Heart left ventricle (tissue), 16 donors: ENCODE data around the gene TECR. TPM values are rescaled to one million over a fixed set of nuclear protein-coding genes. Genes with fewer than 3 reads are reported as not detected.
"Not testable (repeated sequence)": the region's sequence is repeated elsewhere in the genome, so short reads cannot be mapped to it uniquely, and the experiment has no call there.

Source experiments
- ATAC-seq, 4 donors: fragments of 200-7000 bp; cut with Tn5 transposase; one replicate each; pipeline ENCODE4 v1.9.1; 2020 to 2022; ENCODE audit warnings: moderate library complexity in 4 of 4, mild to moderate bottlenecking in 3 of 4, moderate number of reproducible peaks in 1 of 4
- DNase-seq, 5 donors: peaks; one replicate each; pipeline ENCODE4 v3.0.0-alpha.2; 2020
- H3K27ac ChIP-seq, 12 donors: fragments of 200-600 bp; sonication (generic) in 4 of 12; one replicate each; pipeline versions ENCODE4 v1.5.0 to v1.8.0; 2016 to 2022; ENCODE audit warnings: mild to moderate bottlenecking in 2 of 12
- H3K27me3 ChIP-seq, 9 donors: fragments of 200-600 bp; sonication (generic) in 2 of 9; one replicate each; pipeline versions ENCODE4 v1.5.1 to v1.8.0; 2016 to 2022; ENCODE audit warnings: mild to moderate bottlenecking in 3 of 9
- H3K36me3 ChIP-seq, 9 donors: fragments of 200-600 bp; sonication (generic) in 2 of 9; one replicate each; pipeline versions ENCODE4 v1.5.0 to v1.8.0; 2018 to 2022; ENCODE audit warnings: mild to moderate bottlenecking in 2 of 9
- H3K4me1 ChIP-seq, 12 donors: fragments of 200-600 bp; sonication (generic) in 4 of 12; one replicate each; pipeline versions ENCODE4 v1.5.0 to v1.8.0; 2016 to 2022; ENCODE audit warnings: mild to moderate bottlenecking in 3 of 12
- H3K4me3 ChIP-seq, 12 donors: fragments of 200-600 bp; sonication (generic) in 4 of 12; one replicate each; pipeline versions ENCODE4 v1.5.0 to v1.8.0; 2017 to 2022; ENCODE audit warnings: mild to moderate bottlenecking in 9 of 12, moderate library complexity in 4 of 12
- H3K9me3 ChIP-seq, 12 donors: fragments of 200-600 bp; sonication (generic) in 4 of 12; one replicate each; pipeline versions ENCODE4 v1.5.0 to v1.8.0; 2016 to 2022; ENCODE audit warnings: mild to moderate bottlenecking in 1 of 12
- POLR2A ChIP-seq, 2 donors: fragments of 450-650 bp; IDR thresholded peaks; one replicate each; pipeline ENCODE4 v1.6.1; 2017; ENCODE audit warnings: antibody characterized with exemption in 2 of 2, mild to moderate bottlenecking in 2 of 2, moderate library complexity in 2 of 2
- WGBS, 4 donors: extraction: QIAGEN DNeasy Blood & Tissue Kit in 2 of 4; methylation state at CpG; one replicate each; pipeline versions ENCODE4 v1.1.5 to v1.1.7; 2013 to 2018; 5-methylcytosine and 5-hydroxymethylcytosine counted together
- intact Hi-C, 10 donors: fragments of 100-400 bp; cut with DNase I; formaldehyde crosslinking; loops; one replicate each; pipeline versions ENCODE4 v1.11.1 to v1.14.2; 2022
- polyA plus RNA-seq, 2 donors: library from polyadenylated mRNA; stranded (reverse); fragments of 200-250 nt; gene quantifications; one replicate each; pipeline ENCODE4 v1.2.3, GENCODE V29; 2013
- total RNA-seq, 9 donors: library from RNA; depleted of rRNA in 2 of 9; stranded (reverse); fragments of >200 nt in 2 of 9; fragmentation: NEBNext Ultra II Directional in 3 of 9; extraction: Animal tissue kit (Norgen Biotek cat#: 25700) in 3 of 9; gene quantifications; one replicate each; pipeline versions ENCODE4 v1.1.0 to v1.2.4, GENCODE V29; 2016 to 2023
- TF ChIP-seq, protein P1 (sequence below), 12 donors: fragments of 200-600 bp; sonication (generic) in 4 of 12; IDR thresholded peaks; one replicate each; pipeline versions ENCODE4 v1.5.0 to v1.8.0; 2018 to 2022; ENCODE audit warnings: antibody characterized with exemption in 12 of 12, mild to moderate bottlenecking in 5 of 12
- donor health status: ischemic (EF 13 %, LVEDD 7.1; RV severe dilation, severe dysfunction).
- donor health status: healthy with polysubstance abuse.
- donor health status: DM: no; HTN: yes; CAD: no.
- donor health status: DM: no; HTN: no; CAD: no.
- donor health status: ischemic (EF 25% LVEDD 6.9; RV normal size, moderate dysfunction).
- donor health status: ischemic (EF 25% LVEDD 5.7; RV mildly dilated, moderate dysfunction).
- donor health status: healthy.
- donor health status: DM: yes; HTN: yes; CAD: no.
- donor health status: ischemic (EF 35%, LVEDD 5.7; RV mildly dilated, moderate dysfunction).
- donor health status: nonischemic (EF 11% LVEDD 7.7; RV severe dilation, severe dysfunction).
- donor health status: DM: yes; HTN: yes; CAD: no.
- donor health status: PGD.
- donor health status: ischemic (EF 29% LVEDD 5.4; RV normal size, mild dysfunction).
- donor health status: nonischemic (EF 23%, LVEDD 6.1; RV moderate dilation, normal function).

Gene TECR
- total and polyA plus RNA-seq, 11 donors, result 48.1 to 102 (median 71.7) TPM

DNA sequence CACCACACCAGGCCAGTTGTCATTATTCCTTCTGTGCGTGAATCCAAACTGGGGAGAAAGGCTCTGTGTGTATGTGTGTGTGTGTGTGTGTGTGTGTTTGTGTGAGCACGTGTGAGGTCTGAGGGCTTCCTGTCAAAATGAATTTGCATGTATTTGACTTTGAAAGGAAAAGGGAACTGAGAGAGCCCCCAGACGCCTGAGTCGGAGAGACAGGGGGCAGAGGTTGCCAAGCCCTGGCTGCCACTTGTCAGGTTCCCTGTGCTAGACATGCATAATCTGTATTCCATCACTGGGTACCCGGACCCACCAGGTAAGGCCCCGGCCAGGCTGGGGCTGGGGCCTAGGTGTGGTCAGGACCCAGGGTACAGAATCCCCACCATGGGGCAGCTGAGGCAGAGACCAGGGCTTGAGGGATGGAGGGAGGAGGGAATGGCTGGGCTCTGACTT lies 53.5 kb downstream of the TECR start, which contains the start of gene CLEC17A:
Gene CLEC17A (plus strand): TSS at position 191 of the 447 bp plus-strand sequence. CDS start 77 bp downstream, at position 268.
- peak in 1 of 4 donors; percentile 18 for ATAC-seq
- H3K36me3 ChIP-seq, result no peaks in the 10 kb centered on the region
- intact Hi-C loops, result no loop called here
- no peak within 1 kb of the TSS for H3K27ac ChIP-seq
- TF ChIP-seq POLR2A (IDR thresholded peaks at IDR 0.05), result no peak
- TF ChIP-seq, protein P1, sequence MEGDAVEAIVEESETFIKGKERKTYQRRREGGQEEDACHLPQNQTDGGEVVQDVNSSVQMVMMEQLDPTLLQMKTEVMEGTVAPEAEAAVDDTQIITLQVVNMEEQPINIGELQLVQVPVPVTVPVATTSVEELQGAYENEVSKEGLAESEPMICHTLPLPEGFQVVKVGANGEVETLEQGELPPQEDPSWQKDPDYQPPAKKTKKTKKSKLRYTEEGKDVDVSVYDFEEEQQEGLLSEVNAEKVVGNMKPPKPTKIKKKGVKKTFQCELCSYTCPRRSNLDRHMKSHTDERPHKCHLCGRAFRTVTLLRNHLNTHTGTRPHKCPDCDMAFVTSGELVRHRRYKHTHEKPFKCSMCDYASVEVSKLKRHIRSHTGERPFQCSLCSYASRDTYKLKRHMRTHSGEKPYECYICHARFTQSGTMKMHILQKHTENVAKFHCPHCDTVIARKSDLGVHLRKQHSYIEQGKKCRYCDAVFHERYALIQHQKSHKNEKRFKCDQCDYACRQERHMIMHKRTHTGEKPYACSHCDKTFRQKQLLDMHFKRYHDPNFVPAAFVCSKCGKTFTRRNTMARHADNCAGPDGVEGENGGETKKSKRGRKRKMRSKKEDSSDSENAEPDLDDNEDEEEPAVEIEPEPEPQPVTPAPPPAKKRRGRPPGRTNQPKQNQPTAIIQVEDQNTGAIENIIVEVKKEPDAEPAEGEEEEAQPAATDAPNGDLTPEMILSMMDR (IDR thresholded peaks at IDR 0.05), result no peak
- DNase-seq, result no peak
- no peaks in the 10 kb centered on the region for H3K27me3 ChIP-seq
- 40 to 56% (median 46%) methylated on average over 6 of the region's 6 CpGs for WGBS, 4 donors
- no peak within 1 kb of the TSS for H3K4me3 ChIP-seq
- no peaks in the 10 kb centered on the region for H3K4me1 ChIP-seq
- H3K9me3 ChIP-seq, result no peaks in the 10 kb centered on the region

- DNase-seq, intact Hi-C loops, H3K36me3 ChIP-seq, H3K27me3 ChIP-seq, H3K4me1 ChIP-seq, ATAC-seq, H3K9me3 ChIP-seq, H3K4me3 ChIP-seq, H3K27ac ChIP-seq: not testable (repeated sequence)
- 79 to 92% (median 88%) methylated on average over 2 to 5 of the region's 5 CpGs for WGBS, 4 donors
These were observed 55.0 kb downstream of the TECR start for GRCh38 chr19:14584372-14584771.

DNA sequence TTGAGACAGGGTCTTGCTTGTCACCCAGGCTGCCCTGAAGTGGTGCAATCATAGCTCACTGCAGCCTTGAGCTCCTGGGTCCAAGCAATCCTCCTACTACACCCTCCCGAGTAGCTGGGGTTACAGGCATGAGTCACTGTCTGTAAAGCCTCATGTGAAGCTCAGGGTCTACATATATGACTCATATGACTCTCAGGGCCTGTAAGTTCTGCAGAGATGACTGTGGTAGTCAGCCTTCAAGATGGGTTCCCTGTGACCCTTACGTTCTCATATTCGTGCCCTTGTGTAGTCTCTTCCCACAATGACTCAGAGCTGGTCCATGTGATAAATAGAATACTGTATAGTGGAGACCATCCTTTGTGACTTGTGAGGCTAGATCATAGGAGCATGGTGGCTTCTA lies 55.8 kb downstream of the TECR start:
- intact Hi-C loops, H3K9me3 ChIP-seq, ATAC-seq, DNase-seq, H3K36me3 ChIP-seq, H3K4me3 ChIP-seq, H3K4me1 ChIP-seq, H3K27ac ChIP-seq, H3K27me3 ChIP-seq: not testable (repeated sequence)
- 50 to 78% (median 58%) methylated on average over 1 to 3 of the region's 3 CpGs for WGBS, 4 donors

DNA sequence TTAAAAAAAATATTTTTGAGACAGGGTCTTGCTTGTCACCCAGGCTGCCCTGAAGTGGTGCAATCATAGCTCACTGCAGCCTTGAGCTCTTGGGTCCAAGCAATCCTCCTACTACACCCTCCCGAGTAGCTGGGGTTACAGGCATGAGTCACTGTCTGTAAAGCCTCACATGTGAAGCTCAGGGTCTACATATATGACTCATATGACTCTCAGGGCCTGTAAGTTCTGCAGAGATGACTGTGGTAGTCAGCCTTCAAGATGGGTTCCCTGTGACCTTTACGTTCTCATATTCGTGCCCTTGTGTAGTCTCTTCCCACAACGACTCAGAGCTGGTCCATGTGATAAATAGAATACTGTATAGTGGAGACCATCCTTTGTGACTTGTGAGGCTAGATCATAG lies 60.0 kb downstream of the TECR start:
- intact Hi-C loops, H3K27me3 ChIP-seq, H3K9me3 ChIP-seq, H3K27ac ChIP-seq, DNase-seq, H3K36me3 ChIP-seq, ATAC-seq, H3K4me3 ChIP-seq, H3K4me1 ChIP-seq: not testable (repeated sequence)
- WGBS, 4 donors, result 69 to 82% (median 73%) methylated on average over 3 to 4 of the region's 4 CpGs; no CpG with 5 or more reads in 1 of the 4 donors

GRCh38 chr19:14595558-14595957 lies 66.2 kb downstream of the TECR start:
- intact Hi-C loops, result no loop called here
- TF ChIP-seq POLR2A (IDR thresholded peaks at IDR 0.05), result no peak
- TF ChIP-seq, protein P1 (IDR thresholded peaks at IDR 0.05), result no peak
- WGBS, 4 donors, result 79 to 91% (median 86%) methylated on average over 3 of the region's 3 CpGs
- Histone ChIP-seq H3K27me3 (peaks cover 0 to 8% (median 0%) of the 10 kb centered on the region in 9 donors), H3K36me3 (no peaks in the 10 kb centered on the region), H3K9me3 (no peaks in the 10 kb centered on the region), H3K4me3 (no peak overlapping the region), H3K4me1 (no peaks in the 10 kb centered on the region), H3K27ac (no peak overlapping the region)
- ATAC-seq, result no peak
- no peak for DNase-seq

DNA sequence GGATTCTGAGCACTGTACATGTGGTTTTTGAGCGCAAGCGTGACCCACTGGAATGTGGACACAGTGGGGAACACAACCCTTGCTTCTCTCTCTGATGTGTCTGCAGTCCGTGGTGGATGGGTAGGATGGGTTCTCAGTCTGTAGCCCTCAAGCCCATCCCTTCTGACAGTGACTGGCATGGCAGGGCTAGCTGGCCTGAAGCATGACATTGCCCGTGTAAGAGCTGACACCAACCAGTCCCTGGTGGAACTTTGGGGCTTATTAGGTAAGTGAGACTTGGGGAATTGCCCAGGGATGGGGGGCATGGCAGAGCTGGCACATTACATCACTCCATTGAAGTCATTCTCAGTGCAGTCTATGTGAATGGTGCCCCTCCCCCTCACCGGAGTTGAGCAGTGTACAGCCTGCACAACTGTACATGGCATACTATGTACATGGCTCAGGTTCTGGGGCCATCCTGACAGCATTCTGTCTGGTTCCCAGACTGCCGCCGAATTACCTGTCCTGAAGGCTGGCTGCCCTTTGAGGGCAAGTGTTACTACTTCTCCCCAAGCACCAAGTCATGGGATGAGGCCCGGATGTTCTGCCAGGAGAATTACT lies 70.3 kb downstream of the TECR start:
- TF ChIP-seq POLR2A (IDR thresholded peaks at IDR 0.05), result no peak
- TF ChIP-seq, protein P1 (IDR thresholded peaks at IDR 0.05), result no peak
- no peak for DNase-seq
- 86 to 92% (median 88%) methylated on average over 8 of the region's 8 CpGs for WGBS, 4 donors
- Histone ChIP-seq H3K27me3 (peaks cover 0 to 5% (median 0%) of the 10 kb centered on the region in 9 donors), H3K27ac (no peak overlapping the region), H3K9me3 (peaks cover 0 to 8% (median 0%) of the 10 kb centered on the region in 12 donors), H3K4me1 (no peaks in the 10 kb centered on the region), H3K36me3 (no peaks in the 10 kb centered on the region), H3K4me3 (no peak overlapping the region)
- ATAC-seq, result no peak
- intact Hi-C loops, result no loop called here
